Measurements from ENCODE around the gene LHFPL3. TPM values are rescaled to one million over a fixed set of nuclear protein-coding genes. Genes with fewer than 3 reads are reported as not detected.

Gene LHFPL3
- polyA plus RNA-seq, 1 of the 3 experiments (the other 2 are of a cell fraction) = not detected

DNA sequence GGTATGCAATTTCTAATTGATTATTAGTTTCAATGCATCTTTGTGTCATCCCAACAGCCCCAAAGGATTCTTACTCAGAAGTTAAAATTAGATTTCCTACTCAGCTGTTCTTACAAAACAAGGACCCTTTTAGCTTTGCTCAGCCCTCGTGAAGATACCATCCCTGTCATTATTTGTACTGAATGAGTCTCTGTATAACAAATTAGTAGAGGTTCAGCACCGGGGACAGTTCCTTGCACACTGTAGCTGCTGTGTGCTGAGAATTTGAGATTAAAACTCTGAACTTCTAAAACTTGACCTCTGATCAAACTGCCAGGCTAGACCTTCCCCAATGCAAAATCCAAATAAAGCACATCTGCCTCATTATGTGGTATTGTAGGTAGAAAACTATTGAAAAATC, 299.1 kb downstream of the LHFPL3 start:
- Histone ChIP-seq H3K27me3 (ENCODE audit: insufficient read depth) (no peaks in the 10 kb centered on the region), H3K36me3 (replicated peaks in 1 of 2; ENCODE audit: control insufficient read depth in 1 of 2, insufficient read depth in 2 of 2, low read length in 1 of 2) (no peaks in the 10 kb centered on the region), H3K4me3 (ENCODE audit: low read depth in 2 of 2, low read length in 1 of 2) (no peak overlapping the region), H3K27ac (ENCODE audit: low read depth in 2 of 2, low read length in 1 of 2) (peak overlapping the region in 1 of 2 experiments; percentile 86; a peak in 2 of 4 replicates), H3K4me2 (no peak overlapping the region), H3K4me1 (ENCODE audit: control insufficient read depth in 1 of 2, insufficient read depth in 2 of 2, low read depth in 1 of 2, low read length in 1 of 2) (peaks cover 0 to 42% of the 10 kb centered on the region in 2 experiments; a peak in 2 of 4 replicates), H3K9ac (no peak overlapping the region), H3K9me2 (no peaks in the 10 kb centered on the region), H3K9me3 (no peaks in the 10 kb centered on the region), H4K20me1 (ENCODE audit: insufficient read depth) (no peaks in the 10 kb centered on the region; the same call in 1 of the 2 replicates), H2AFZ (ENCODE audit: low read depth) (no peak overlapping the region), H3K79me2 (ENCODE audit: insufficient read depth) (no peaks in the 10 kb centered on the region), H3F3A (replicated peaks; ENCODE audit: insufficient read depth) (no peaks in the 10 kb centered on the region)
- ChIA-PET CTCF (interaction anchor here (0.7 to 4.5 kb wide), 5 partner anchors 8 to 773 kb away, joined by 3 to 27 read pairs (median 5); no protein-coding TSS in a partner anchor), POLR2A (no interaction called here)
- DNase-seq = no peak
- WGBS (ENCODE audit: low lambda C conversion rate) = 16% methylated on average over 2 of the region's 2 CpGs
- TF ChIP-seq FOXJ3 (CRISPR knock-in tag; IDR thresholded peaks at IDR 0.05) = no peak
- no peak for TF ChIP-seq RCOR1 (IDR thresholded peaks at IDR 0.05; ENCODE audit: low read length)
- TF ChIP-seq CHD2 (IDR thresholded peaks at IDR 0.05; ENCODE audit: low read length, partially characterized antibody) = no peak
- no peak for TF ChIP-seq RXRA (IDR thresholded peaks at IDR 0.05; ENCODE audit: borderline replicate concordance, low read depth)
- TF ChIP-seq EZH2phosphoT487 (IDR thresholded peaks at IDR 0.05; ENCODE audit: borderline replicate concordance, low read depth) = no peak
- TF ChIP-seq GABPA (IDR thresholded peaks at IDR 0.05; ENCODE audit: low read depth) = no peak
- TF ChIP-seq, protein P1, sequence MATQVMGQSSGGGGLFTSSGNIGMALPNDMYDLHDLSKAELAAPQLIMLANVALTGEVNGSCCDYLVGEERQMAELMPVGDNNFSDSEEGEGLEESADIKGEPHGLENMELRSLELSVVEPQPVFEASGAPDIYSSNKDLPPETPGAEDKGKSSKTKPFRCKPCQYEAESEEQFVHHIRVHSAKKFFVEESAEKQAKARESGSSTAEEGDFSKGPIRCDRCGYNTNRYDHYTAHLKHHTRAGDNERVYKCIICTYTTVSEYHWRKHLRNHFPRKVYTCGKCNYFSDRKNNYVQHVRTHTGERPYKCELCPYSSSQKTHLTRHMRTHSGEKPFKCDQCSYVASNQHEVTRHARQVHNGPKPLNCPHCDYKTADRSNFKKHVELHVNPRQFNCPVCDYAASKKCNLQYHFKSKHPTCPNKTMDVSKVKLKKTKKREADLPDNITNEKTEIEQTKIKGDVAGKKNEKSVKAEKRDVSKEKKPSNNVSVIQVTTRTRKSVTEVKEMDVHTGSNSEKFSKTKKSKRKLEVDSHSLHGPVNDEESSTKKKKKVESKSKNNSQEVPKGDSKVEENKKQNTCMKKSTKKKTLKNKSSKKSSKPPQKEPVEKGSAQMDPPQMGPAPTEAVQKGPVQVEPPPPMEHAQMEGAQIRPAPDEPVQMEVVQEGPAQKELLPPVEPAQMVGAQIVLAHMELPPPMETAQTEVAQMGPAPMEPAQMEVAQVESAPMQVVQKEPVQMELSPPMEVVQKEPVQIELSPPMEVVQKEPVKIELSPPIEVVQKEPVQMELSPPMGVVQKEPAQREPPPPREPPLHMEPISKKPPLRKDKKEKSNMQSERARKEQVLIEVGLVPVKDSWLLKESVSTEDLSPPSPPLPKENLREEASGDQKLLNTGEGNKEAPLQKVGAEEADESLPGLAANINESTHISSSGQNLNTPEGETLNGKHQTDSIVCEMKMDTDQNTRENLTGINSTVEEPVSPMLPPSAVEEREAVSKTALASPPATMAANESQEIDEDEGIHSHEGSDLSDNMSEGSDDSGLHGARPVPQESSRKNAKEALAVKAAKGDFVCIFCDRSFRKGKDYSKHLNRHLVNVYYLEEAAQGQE (IDR thresholded peaks at IDR 0.05; ENCODE audit: low read depth, low read length) = peak; percentile 98

- Histone ChIP-seq H3K27ac (ENCODE audit: low read depth in 2 of 2, low read length in 1 of 2) (peak overlapping the region in 1 of 2 experiments; percentile 95; a peak in 2 of 4 replicates), H3K27me3 (ENCODE audit: insufficient read depth) (no peaks in the 10 kb centered on the region), H4K20me1 (ENCODE audit: insufficient read depth) (no peaks in the 10 kb centered on the region; the same call in 1 of the 2 replicates), H3K9me3 (no peaks in the 10 kb centered on the region), H3K4me2 (no peak overlapping the region), H2AFZ (ENCODE audit: low read depth) (no peak overlapping the region), H3K36me3 (replicated peaks in 1 of 2; ENCODE audit: control insufficient read depth in 1 of 2, insufficient read depth in 2 of 2, low read length in 1 of 2) (no peaks in the 10 kb centered on the region), H3K4me3 (ENCODE audit: low read depth in 2 of 2, low read length in 1 of 2) (no peak overlapping the region), H3K4me1 (ENCODE audit: control insufficient read depth in 1 of 2, insufficient read depth in 2 of 2, low read depth in 1 of 2, low read length in 1 of 2) (peaks cover 0 to 42% of the 10 kb centered on the region in 2 experiments; a peak in 2 of 4 replicates), H3K9ac (no peak overlapping the region), H3F3A (replicated peaks; ENCODE audit: insufficient read depth) (no peaks in the 10 kb centered on the region), H3K79me2 (ENCODE audit: insufficient read depth) (no peaks in the 10 kb centered on the region), H3K9me2 (no peaks in the 10 kb centered on the region)
- CTCF ChIA-PET = interaction anchor here (0.7 to 4.5 kb wide), 5 partner anchors 9 to 773 kb away, joined by 3 to 27 read pairs (median 5); no protein-coding TSS in a partner anchor
- WGBS (ENCODE audit: low lambda C conversion rate) = 4% methylated on average over 1 of the region's 1 CpG
- DNase-seq = peak; percentile 57
- POLR2A ChIA-PET = interaction anchor here (0.6 kb wide), 1 partner anchor 195 kb away, joined by 3 read pairs; no protein-coding TSS in a partner anchor
- TF ChIP-seq RXRA (IDR thresholded peaks at IDR 0.05; ENCODE audit: borderline replicate concordance, low read depth) = no peak
- TF ChIP-seq MXI1 (IDR thresholded peaks at IDR 0.05; ENCODE audit: low read depth, low read length) = peak; percentile 94
- peak; percentile 74; the same call in 1 of the 2 replicates for TF ChIP-seq RFX5 (IDR thresholded peaks at IDR 0.05; ENCODE audit: low read length)
- TF ChIP-seq FOXJ3 (CRISPR knock-in tag; IDR thresholded peaks at IDR 0.05) = peak; percentile 93
- TF ChIP-seq, protein P2, sequence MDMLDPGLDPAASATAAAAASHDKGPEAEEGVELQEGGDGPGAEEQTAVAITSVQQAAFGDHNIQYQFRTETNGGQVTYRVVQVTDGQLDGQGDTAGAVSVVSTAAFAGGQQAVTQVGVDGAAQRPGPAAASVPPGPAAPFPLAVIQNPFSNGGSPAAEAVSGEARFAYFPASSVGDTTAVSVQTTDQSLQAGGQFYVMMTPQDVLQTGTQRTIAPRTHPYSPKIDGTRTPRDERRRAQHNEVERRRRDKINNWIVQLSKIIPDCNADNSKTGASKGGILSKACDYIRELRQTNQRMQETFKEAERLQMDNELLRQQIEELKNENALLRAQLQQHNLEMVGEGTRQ (IDR thresholded peaks at IDR 0.05; ENCODE audit: borderline replicate concordance, low read depth, low read length) = no peak
- TF ChIP-seq EP300 (IDR thresholded peaks at IDR 0.05; ENCODE audit: borderline replicate concordance in 1 of 2, low read depth in 1 of 2, low read length in 1 of 2) = peak in 1 of 2 experiments; percentile 99; a peak in 2 of 4 replicates
- TF ChIP-seq, protein P3, sequence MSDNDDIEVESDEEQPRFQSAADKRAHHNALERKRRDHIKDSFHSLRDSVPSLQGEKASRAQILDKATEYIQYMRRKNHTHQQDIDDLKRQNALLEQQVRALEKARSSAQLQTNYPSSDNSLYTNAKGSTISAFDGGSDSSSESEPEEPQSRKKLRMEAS (IDR thresholded peaks at IDR 0.05; ENCODE audit: low read depth) = no peak
- peak; percentile 93 for TF ChIP-seq CHD2 (IDR thresholded peaks at IDR 0.05; ENCODE audit: low read length, partially characterized antibody)
- no peak for TF ChIP-seq ZBTB33 (IDR thresholded peaks at IDR 0.05; ENCODE audit: borderline replicate concordance, low read depth)
- peak; percentile 92 for TF ChIP-seq GATA2 (CRISPR knock-in tag; IDR thresholded peaks at IDR 0.05)
- no peak for TF ChIP-seq IRF3 (IDR thresholded peaks at IDR 0.05; ENCODE audit: low read depth, low read length)
- TF ChIP-seq POLR2AphosphoS5 (IDR thresholded peaks at IDR 0.05; ENCODE audit: low read depth, low read length) = peak; percentile 40; the same call in 1 of the 2 replicates
Observed at GRCh38 chr7:104628017-104628416, 299.6 kb downstream of the LHFPL3 start.

Measured in SK-N-SH (cell line).